ENCODE data around the gene EGFLAM. TPM values are rescaled to one million over a fixed set of nuclear protein-coding genes. Genes with fewer than 3 reads are reported as not detected.

Gene EGFLAM
- total and polyA plus RNA-seq, 2 of the 4 experiments (the other 2 are of a cell fraction): 0.77 to 1.1 TPM

DNA sequence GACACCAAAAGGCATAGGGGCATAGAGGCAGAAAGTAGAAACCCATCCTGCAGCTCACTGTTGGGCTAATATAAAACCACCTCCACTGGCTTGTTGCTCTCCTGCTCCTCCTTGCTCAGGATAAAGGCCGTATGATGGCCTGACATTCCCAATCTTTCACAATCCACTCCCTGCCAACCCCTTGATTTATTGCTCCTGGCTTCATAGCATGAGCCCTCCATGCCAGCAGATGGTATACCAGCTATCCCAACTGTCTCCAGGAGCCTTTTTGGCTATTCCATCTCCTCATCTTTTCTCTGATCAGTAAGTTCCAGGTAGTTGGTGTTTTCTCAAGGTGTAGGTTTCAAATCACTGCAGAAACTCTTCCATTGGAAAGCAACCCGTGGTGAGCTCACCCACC is 128.8 kb downstream of the EGFLAM start:
- H4K20me1 ChIP-seq (ENCODE audit: insufficient read depth, low read length): no peaks in the 10 kb centered on the region
- H3K4me3 ChIP-seq (ENCODE audit: insufficient read depth, low read depth, low read length): no peak overlapping the region
- H2AK9ac ChIP-seq (replicated peaks; ENCODE audit: low read depth, low read length, poor library complexity): no peak overlapping the region
- intact Hi-C loops (cut with micrococcal nuclease) (no loop called here), dilution Hi-C loops (cut with HindIII; ENCODE audit: low sequenced_read_pairs, unreplicated experiment) (no loop called here), in situ Hi-C loops (cut with MboI; ENCODE audit: low sequenced_read_pairs) (loop anchor here (25.0 kb wide), 1 partner anchor 925 kb away; no protein-coding TSS in a partner anchor)
- H3K18ac ChIP-seq (ENCODE audit: low read depth, low read length): no peak overlapping the region
- no peak overlapping the region for H2BK20ac ChIP-seq (ENCODE audit: low read depth, low read length)
- no peak for ATAC-seq (ENCODE audit: low read depth)
- H3K27ac ChIP-seq (ENCODE audit: insufficient read depth, low read length): no peak overlapping the region
- no peak for DNase-seq
- POLR2A ChIA-PET (ENCODE audit: unreplicated experiment): no interaction called here
- no peaks in the 10 kb centered on the region for H3K4me1 ChIP-seq (ENCODE audit: control insufficient read depth, insufficient read depth, low read length)
- H3K79me1 ChIP-seq (ENCODE audit: low read depth in 1 of 2, low read length in 2 of 2): no peaks in the 10 kb centered on the region
- H3K4me2 ChIP-seq (ENCODE audit: low read depth, low read length): no peak overlapping the region
- H2BK120ac ChIP-seq (ENCODE audit: low read depth, low read length): no peak overlapping the region
- WGBS, 2 experiments (ENCODE audit: extremely low coverage in 2 of 2, insufficient read length in 1 of 2): 100% methylated on average over 1 of the region's 2 CpGs; no CpG with 5 or more reads in 1 of the 2 experiments
- no peak overlapping the region for H3K14ac ChIP-seq (replicated peaks; ENCODE audit: low read depth, low read length)
- no peak for TF ChIP-seq SMC3 (IDR thresholded peaks at IDR 0.05; ENCODE audit: low read depth, low read length)
- TF ChIP-seq CEBPB (IDR thresholded peaks at IDR 0.05; ENCODE audit: low read depth, low read length): no peak
- no peak for TF ChIP-seq MAZ (IDR thresholded peaks at IDR 0.05; ENCODE audit: borderline replicate concordance, low read depth, low read length)
- TF ChIP-seq NFE2L2 (IDR thresholded peaks at IDR 0.05; ENCODE audit: low read depth, low read length): no peak
- TF ChIP-seq FOS (IDR thresholded peaks at IDR 0.05; ENCODE audit: low read depth, low read length): no peak
- TF ChIP-seq MXI1 (IDR thresholded peaks at IDR 0.05; ENCODE audit: borderline replicate concordance, low read depth, low read length): no peak
- no peak for TF ChIP-seq MAFK (IDR thresholded peaks at IDR 0.05; ENCODE audit: low read depth, low read length)
- no peak for TF ChIP-seq CHD1 (IDR thresholded peaks at IDR 0.05; ENCODE audit: low read depth, low read length)
- no peak for TF ChIP-seq RAD21 (IDR thresholded peaks at IDR 0.05; ENCODE audit: low read length)
- TF ChIP-seq, protein P1, sequence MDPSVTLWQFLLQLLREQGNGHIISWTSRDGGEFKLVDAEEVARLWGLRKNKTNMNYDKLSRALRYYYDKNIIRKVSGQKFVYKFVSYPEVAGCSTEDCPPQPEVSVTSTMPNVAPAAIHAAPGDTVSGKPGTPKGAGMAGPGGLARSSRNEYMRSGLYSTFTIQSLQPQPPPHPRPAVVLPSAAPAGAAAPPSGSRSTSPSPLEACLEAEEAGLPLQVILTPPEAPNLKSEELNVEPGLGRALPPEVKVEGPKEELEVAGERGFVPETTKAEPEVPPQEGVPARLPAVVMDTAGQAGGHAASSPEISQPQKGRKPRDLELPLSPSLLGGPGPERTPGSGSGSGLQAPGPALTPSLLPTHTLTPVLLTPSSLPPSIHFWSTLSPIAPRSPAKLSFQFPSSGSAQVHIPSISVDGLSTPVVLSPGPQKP (IDR thresholded peaks at IDR 0.05; ENCODE audit: borderline replicate concordance, low read depth, low read length): no peak
- TF ChIP-seq RCOR1 (IDR thresholded peaks at IDR 0.05; ENCODE audit: insufficient replicate concordance, low read length): no peak
- no peak for TF ChIP-seq CTCF (conservative IDR thresholded peaks at IDR 0.05; ENCODE audit: low read depth, low read length)
- no peak for TF ChIP-seq POLR2A (IDR thresholded peaks at IDR 0.05; ENCODE audit: low read depth, low read length)
- no peak for TF ChIP-seq BHLHE40 (IDR thresholded peaks at IDR 0.05; ENCODE audit: low read depth, low read length)
- no peak for TF ChIP-seq USF2 (IDR thresholded peaks at IDR 0.05; ENCODE audit: low read depth, low read length)
- no peak for TF ChIP-seq RFX5 (IDR thresholded peaks at IDR 0.05; ENCODE audit: low read depth, low read length)
- H3K27me3 ChIP-seq (ENCODE audit: control insufficient read depth, insufficient read depth, low read length): peaks cover 4% of the 10 kb centered on the region; the same call in 1 of the 2 replicates
- H2BK15ac ChIP-seq (ENCODE audit: low read depth, low read length): no peak overlapping the region
- no peaks in the 10 kb centered on the region for H3K9me1 ChIP-seq (ENCODE audit: insufficient read depth, low read length)
- H2BK5ac ChIP-seq (ENCODE audit: low read depth, low read length, poor library complexity, severe bottlenecking): no peak overlapping the region
- no peak overlapping the region for H3K23ac ChIP-seq (ENCODE audit: low read depth, low read length)
- H3K9me3 ChIP-seq (ENCODE audit: control insufficient read depth, insufficient read depth, low read length): no peaks in the 10 kb centered on the region
- no peaks in the 10 kb centered on the region for H3K36me3 ChIP-seq (ENCODE audit: control insufficient read depth, insufficient read depth, low read length)
- H3K4ac ChIP-seq (ENCODE audit: low read depth, low read length): no peak overlapping the region
- H3K56ac ChIP-seq (ENCODE audit: extremely low read depth, insufficient read depth, low read length): no peak overlapping the region
- no peak overlapping the region for H4K5ac ChIP-seq (ENCODE audit: low read depth, low read length)
- H4K8ac ChIP-seq (ENCODE audit: low read depth in 2 of 2, low read length in 2 of 2): no peak overlapping the region
- no peak overlapping the region for H2AK5ac ChIP-seq (ENCODE audit: low read depth, low read length)
- no TSS peak for BruUV-seq (replicated peaks)
- no peak overlapping the region for H2AFZ ChIP-seq (replicated peaks; ENCODE audit: low read length, poor library complexity)
- no peak overlapping the region for H4K91ac ChIP-seq (ENCODE audit: insufficient read depth, low read depth, low read length)
- CTCF ChIA-PET: no interaction called here
- H3K9ac ChIP-seq (ENCODE audit: low read depth, low read length): no peak overlapping the region

Data from IMR-90 (cell line).